Upper lobe of left lung (tissue), 4 donors: ENCODE data around the gene NBR1.

Experiments used
- POLR2A ChIP-seq, 4 donors: fragments of 450-650 bp; IDR thresholded peaks; one replicate each; pipeline ENCODE4 v1.5.1; 2016 to 2017; ENCODE audit warnings: antibody characterized with exemption in 4 of 4, mild to moderate bottlenecking in 2 of 4
- TF ChIP-seq, protein P1 (sequence below), 6 experiments: fragments of 450-650 bp in 4 of 6; fragments of 200-600 bp in 2 of 6; sonication (generic) in 2 of 6; IDR thresholded peaks; one replicate each; pipeline ENCODE4 v1.5.1; 2016 to 2019; ENCODE audit warnings: antibody characterized with exemption in 6 of 6

DNA sequence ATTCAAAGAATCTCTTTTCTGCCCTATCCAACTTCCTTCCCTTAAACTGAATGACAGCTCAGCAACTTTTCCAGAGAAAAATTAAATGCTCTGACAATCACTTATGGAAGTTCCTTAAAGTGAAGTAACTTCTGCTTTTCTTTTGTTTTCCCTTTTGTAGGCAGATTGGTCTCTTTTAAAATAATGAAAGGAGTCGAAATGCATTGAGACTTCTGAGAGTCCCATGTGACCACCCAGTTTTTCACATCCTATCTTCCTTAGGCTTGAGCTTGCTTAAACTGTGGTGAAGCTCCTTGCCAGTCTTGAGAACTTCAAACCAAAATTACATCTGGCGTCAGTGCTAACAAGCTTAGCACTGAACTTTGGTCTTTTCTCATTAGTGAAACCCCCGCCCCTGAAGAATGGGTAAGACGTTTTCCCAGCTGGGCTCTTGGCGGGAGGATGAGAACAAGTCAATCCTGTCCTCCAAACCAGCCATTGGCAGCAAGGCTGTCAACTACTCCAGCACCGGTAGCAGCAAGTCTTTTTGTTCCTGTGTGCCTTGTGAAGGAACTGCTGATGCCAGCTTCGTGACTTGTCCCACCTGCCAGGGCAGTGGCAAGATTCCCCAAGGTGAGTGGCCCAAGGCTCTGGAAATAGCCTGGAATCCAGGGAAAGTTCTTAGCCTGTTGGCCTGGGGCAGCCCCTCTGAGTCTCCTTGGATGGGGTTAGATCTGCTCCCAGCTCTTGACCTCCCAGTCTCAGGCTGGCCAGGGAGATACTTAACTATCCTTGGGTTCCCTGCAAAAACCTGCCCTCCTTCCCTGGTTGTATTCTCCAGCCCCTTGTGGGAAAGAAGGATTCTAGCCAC, 41.9 kb downstream of the NBR1 start:
- TF ChIP-seq, protein P1, sequence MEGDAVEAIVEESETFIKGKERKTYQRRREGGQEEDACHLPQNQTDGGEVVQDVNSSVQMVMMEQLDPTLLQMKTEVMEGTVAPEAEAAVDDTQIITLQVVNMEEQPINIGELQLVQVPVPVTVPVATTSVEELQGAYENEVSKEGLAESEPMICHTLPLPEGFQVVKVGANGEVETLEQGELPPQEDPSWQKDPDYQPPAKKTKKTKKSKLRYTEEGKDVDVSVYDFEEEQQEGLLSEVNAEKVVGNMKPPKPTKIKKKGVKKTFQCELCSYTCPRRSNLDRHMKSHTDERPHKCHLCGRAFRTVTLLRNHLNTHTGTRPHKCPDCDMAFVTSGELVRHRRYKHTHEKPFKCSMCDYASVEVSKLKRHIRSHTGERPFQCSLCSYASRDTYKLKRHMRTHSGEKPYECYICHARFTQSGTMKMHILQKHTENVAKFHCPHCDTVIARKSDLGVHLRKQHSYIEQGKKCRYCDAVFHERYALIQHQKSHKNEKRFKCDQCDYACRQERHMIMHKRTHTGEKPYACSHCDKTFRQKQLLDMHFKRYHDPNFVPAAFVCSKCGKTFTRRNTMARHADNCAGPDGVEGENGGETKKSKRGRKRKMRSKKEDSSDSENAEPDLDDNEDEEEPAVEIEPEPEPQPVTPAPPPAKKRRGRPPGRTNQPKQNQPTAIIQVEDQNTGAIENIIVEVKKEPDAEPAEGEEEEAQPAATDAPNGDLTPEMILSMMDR (IDR thresholded peaks at IDR 0.05): no peak
- TF ChIP-seq POLR2A (IDR thresholded peaks at IDR 0.05): no peak
